HG03060 (cell line): ENCODE measurements around the gene TMEM126B.

Experiments used
- ATAC-seq: cut with Tn5 transposase; IDR thresholded peaks from one replicate; pipeline ENCODE4 v1.9.1; 2021; ENCODE audit warnings: low read depth, moderate number of reproducible peaks; ENCODE audit not compliant: unreplicated experiment

Gene TMEM126B

DNA sequence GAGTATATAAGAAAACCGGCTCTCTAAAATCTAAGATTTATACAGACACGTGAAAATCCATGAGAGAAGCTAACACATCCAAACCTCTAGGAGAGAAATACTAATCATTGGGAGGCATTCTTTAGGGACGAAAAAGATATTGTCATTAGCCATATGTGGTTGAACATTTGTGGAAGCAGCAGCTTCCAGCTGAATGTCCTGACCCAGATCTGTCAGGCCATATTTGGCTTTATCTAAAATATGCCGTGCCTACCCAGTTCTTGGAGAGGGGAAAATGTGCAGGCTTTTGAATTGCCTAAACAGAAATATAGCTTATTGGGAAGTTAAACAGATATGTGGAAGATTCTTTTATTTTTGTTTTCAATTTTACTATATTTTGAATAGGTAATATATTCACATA is 51.2 kb downstream of the TMEM126B start:
- no peak for ATAC-seq

DNA sequence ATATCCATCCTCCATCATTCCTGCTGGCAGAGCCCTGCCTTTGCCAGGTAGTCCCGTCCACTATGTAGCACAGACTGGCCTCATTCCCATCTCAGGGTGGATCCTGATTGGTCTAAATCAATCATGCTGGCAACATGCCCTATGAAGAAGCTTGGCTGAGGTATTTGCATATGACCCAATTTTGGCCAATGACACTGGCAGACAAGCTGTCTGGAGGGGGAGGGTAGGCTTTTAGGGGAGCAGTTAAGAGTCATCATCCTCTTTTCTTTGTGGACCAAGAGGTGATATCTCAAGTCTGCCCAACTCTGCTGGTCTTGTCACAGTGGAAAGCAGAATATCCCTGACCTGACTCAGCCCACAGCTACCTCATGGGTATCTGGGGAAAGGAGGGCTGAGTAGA is 52.5 kb downstream of the TMEM126B start:
- no peak for ATAC-seq

GRCh38 chr11:85682330-85683305 is 54.2 kb downstream of the TMEM126B start:
- no peak for ATAC-seq

GRCh38 chr11:85685125-85685819 is 56.9 kb downstream of the TMEM126B start:
- ATAC-seq: no peak

- ATAC-seq: no peak
Measured at GRCh38 chr11:85685820-85686459, 57.5 kb downstream of the TMEM126B start, which contains the start of gene CCDC89. TSS of gene CCDC89 (minus strand) at chr11:85686195. CDS start at chr11:85686130, 65 bp downstream.
